ENCODE measurements around the gene METTL25. TPM values are rescaled to one million over a fixed set of nuclear protein-coding genes. Genes with fewer than 3 reads are reported as not detected.
A peak's percentile ranks its signal among the peaks of the same experiment; 100 is the strongest.

Gene METTL25
- total and polyA plus RNA-seq, 2 of the 8 experiments (the other 6 are each of a cell fraction or from before 2014, with no cell fraction given) = 2.4 to 8.3 TPM

- TF ChIP-seq BACH1 (IDR thresholded peaks at IDR 0.05; ENCODE audit: low read length) (no peak), POU5F1 (IDR thresholded peaks at IDR 0.05; ENCODE audit: low read depth, low read length) (no peak), ATF2 (IDR thresholded peaks at IDR 0.05; ENCODE audit: low read length) (peak; percentile 91; the same call in 1 of the 2 replicates), CREB1 (IDR thresholded peaks at IDR 0.05) (peak; percentile 100), MAFK (IDR thresholded peaks at IDR 0.05; ENCODE audit: low read depth, low read length) (no peak), SIN3A (conservative IDR thresholded peaks at IDR 0.05 in 1 of 2, IDR thresholded peaks at IDR 0.05 in 1 of 2; ENCODE audit: low read depth in 1 of 2, low read length in 2 of 2) (peak in 1 of 2 experiments; percentile 82; a peak in 2 of 4 replicates), POLR2A (IDR thresholded peaks at IDR 0.05; ENCODE audit: control extremely low read depth in 1 of 2, low read depth in 2 of 2, low read length in 2 of 2) (peak; percentile 89 to 96), RNF2 (IDR thresholded peaks at IDR 0.05; ENCODE audit: borderline replicate concordance, low read depth, low read length, missing control alignments, poor library complexity, severe bottlenecking) (no peak), KDM1A (IDR thresholded peaks at IDR 0.05; ENCODE audit: borderline replicate concordance, low read length) (no peak), RXRA (IDR thresholded peaks at IDR 0.05; ENCODE audit: insufficient read depth, low read depth, low read length) (0 out of 2 replicates have a peak, but pooled peaks have one; percentile 45)
Observed at GRCh38 chr12:82358200-82359114, at the start of gene METTL25, which contains the start of gene CCDC59 (continued).
